HG02588 (cell line): ENCODE results near the gene KCND1.
A peak's percentile ranks its signal among the peaks of the same experiment; 100 is the strongest.

Source experiments
- ATAC-seq: cut with Tn5 transposase; IDR thresholded peaks from one replicate; pipeline ENCODE4 v1.9.1; 2021; ENCODE audit warnings: mild to moderate bottlenecking, moderate library complexity; ENCODE audit not compliant: unreplicated experiment

The KCND1 gene

DNA sequence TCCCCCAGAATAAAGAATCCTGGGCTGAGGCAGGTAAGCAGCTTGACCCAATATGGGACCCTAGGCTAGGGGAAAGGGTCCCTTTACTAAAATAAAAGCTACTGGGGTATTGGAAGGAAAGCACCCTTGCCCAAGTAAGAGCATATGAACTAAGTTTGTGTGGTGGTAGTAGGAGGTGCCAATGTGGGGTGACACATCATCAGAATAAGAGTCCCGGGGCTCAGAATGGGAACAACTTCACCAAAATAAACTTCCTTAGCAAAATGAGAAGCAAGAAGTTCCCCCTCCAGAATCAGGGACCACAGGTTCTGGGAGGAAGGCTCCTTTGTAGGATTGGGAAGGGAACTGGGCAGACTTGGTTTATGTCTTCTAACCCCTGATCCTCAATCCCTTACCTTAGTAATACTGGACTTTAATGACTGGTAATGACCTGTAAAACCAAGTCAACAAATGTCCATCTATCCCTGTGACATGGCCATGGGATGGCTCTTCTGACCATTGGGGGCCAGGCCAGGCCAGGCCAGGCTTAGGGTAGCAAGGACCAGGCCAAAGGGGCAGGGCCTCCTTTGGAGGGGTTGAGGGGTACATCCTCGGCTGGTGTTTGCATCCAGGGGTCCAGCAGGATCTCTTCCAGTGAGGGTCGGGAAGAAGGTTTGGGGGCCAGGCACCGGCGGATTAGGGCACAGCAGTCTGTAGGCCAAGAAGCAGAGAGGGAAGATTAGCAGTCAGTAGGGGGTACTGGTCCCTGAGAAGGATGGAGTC is 57.9 kb downstream of the KCND1 start:
- no peak for ATAC-seq

DNA sequence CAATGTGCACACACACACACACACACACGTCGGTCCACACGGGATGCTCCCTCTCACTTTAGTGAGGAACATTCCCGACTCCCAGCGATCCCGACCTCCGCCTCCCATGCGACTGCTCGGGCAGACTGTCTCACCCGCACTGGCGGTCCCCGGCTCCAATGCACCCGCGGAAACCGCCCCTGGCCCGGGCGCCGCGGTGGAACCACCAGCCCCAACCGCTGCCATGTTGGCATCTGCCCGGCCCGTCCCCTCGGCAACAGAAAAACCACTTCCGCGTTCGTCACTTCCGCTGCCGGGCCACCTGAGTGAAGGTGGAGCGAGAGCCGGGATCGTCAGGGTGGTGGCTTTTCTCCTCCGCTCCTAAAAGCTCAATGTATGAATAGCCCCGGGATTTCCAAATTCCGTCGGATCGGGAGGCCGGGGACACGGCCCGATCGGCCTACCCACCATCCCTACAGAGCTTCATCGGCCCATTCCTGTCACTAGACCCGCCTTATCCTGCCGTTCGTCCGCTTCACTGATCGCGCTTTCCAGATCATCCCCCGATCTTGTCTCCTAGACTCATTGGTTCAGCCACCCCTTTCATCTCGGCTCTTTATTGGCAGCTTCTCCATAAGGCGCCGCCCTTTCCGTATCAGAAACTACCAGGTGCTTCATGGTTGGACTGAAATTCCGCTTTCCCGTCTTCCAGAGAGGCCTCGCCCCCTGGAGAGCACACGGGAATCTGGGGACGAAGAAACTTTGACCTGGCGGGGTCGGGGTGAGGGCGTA is 60.0 kb downstream of the KCND1 start, which contains the start of gene SLC35A2:
Gene SLC35A2, minus strand, starts transcription at position 235 of the 771 bp plus-strand sequence. Its CDS starts 10 bp downstream, at position 225.
- peak; percentile 56 for ATAC-seq
